GM04504 (cell line): Measurements from ENCODE around the gene PODNL1.
A peak's percentile ranks its signal among the peaks of the same experiment; 100 is the strongest.

Experiments used
- DNase-seq: peaks from one replicate; pipeline ENCODE4 v3.0.0-alpha.2; 2012; ENCODE audit warnings: low read depth

PODNL1 gene

GRCh38 chr19:13957051-13957450 lies 18.8 kb upstream of the PODNL1 start:
- no peak for DNase-seq

- DNase-seq: no peak
Observed at GRCh38 chr19:13956365-13956744, 18.1 kb upstream of the PODNL1 start.

GRCh38 chr19:13955662-13956364 lies 17.6 kb upstream of the PODNL1 start:
- DNase-seq: no peak

GRCh38 chr19:13954185-13954584 lies 16.0 kb upstream of the PODNL1 start:
- DNase-seq: no peak

GRCh38 chr19:13952931-13953531 lies 14.8 kb upstream of the PODNL1 start:
- DNase-seq: peak; percentile 52

- DNase-seq: peak; percentile 99
Observed at GRCh38 chr19:13952154-13952930, 14.1 kb upstream of the PODNL1 start, which contains the start of gene DCAF15. Gene DCAF15 (plus strand): TSS chr19:13952509. CDS start chr19:13952513, 4 bp downstream.

GRCh38 chr19:13951799-13952153 lies 13.6 kb upstream of the PODNL1 start:
- no peak for DNase-seq

- DNase-seq: no peak
Observed at GRCh38 chr19:13951043-13951442, 12.8 kb upstream of the PODNL1 start.

GRCh38 chr19:13946414-13946813 lies 8.2 kb upstream of the PODNL1 start:
- DNase-seq: no peak

- no peak for DNase-seq
Observed at GRCh38 chr19:13942023-13942684, 3.9 kb upstream of the PODNL1 start.

- DNase-seq: no peak
Observed at GRCh38 chr19:13937479-13938300, 527 bp downstream of the PODNL1 start.

- no peak for DNase-seq
Observed at GRCh38 chr19:13935765-13936510, 2.3 kb downstream of the PODNL1 start.

- no peak for DNase-seq
Observed at GRCh38 chr19:13934785-13935109, 3.5 kb downstream of the PODNL1 start.

GRCh38 chr19:13932911-13933393 lies 5.3 kb downstream of the PODNL1 start:
- DNase-seq: no peak

- DNase-seq: no peak
Observed at GRCh38 chr19:13932149-13932637, 6.0 kb downstream of the PODNL1 start.

GRCh38 chr19:13931391-13932148 lies 6.6 kb downstream of the PODNL1 start:
- no peak for DNase-seq

GRCh38 chr19:13930402-13930801 lies 7.8 kb downstream of the PODNL1 start:
- no peak for DNase-seq

- DNase-seq: no peak
Observed at GRCh38 chr19:13929956-13930355, 8.3 kb downstream of the PODNL1 start.

- no peak for DNase-seq
Observed at GRCh38 chr19:13929340-13929739, 8.9 kb downstream of the PODNL1 start.

GRCh38 chr19:13926715-13927114 lies 11.5 kb downstream of the PODNL1 start:
- no peak for DNase-seq
